Loucy (cell line): ENCODE results near the gene C16orf86.

ENCODE experiments used
- EZH2phosphoT487 ChIP-seq: fragments of 200-600 bp; IDR thresholded peaks from 2 replicates; pipeline ENCODE4 v1.6.1; 2018; ENCODE audit warnings: antibody characterized with exemption, mild to moderate bottlenecking, moderate library complexity, borderline replicate concordance
- TF ChIP-seq, protein P1 (sequence below): fragments of 200-600 bp; sonication (generic); conservative IDR thresholded peaks from 2 replicates; pipeline ENCODE4 v1.5.1; 2014; ENCODE audit warnings: mild to moderate bottlenecking, antibody characterized with exemption, low read length

- TF ChIP-seq, protein P1, sequence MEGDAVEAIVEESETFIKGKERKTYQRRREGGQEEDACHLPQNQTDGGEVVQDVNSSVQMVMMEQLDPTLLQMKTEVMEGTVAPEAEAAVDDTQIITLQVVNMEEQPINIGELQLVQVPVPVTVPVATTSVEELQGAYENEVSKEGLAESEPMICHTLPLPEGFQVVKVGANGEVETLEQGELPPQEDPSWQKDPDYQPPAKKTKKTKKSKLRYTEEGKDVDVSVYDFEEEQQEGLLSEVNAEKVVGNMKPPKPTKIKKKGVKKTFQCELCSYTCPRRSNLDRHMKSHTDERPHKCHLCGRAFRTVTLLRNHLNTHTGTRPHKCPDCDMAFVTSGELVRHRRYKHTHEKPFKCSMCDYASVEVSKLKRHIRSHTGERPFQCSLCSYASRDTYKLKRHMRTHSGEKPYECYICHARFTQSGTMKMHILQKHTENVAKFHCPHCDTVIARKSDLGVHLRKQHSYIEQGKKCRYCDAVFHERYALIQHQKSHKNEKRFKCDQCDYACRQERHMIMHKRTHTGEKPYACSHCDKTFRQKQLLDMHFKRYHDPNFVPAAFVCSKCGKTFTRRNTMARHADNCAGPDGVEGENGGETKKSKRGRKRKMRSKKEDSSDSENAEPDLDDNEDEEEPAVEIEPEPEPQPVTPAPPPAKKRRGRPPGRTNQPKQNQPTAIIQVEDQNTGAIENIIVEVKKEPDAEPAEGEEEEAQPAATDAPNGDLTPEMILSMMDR = no peak
- TF ChIP-seq EZH2phosphoT487 = no peak
These were observed 19.4 kb upstream of the C16orf86 start for GRCh38 chr16:67647111-67647651.
